Neural progenitor cell (in vitro differentiated cells): Measurements from ENCODE around the gene LRP1B. TPM values are rescaled to one million over a fixed set of nuclear protein-coding genes. Genes with fewer than 3 reads are reported as not detected.

Experiments used
- DNase-seq: peaks from one replicate; pipeline ENCODE4 v3.0.0-alpha.2; 2016; ENCODE audit warnings: low spot score
- H2AFZ ChIP-seq: fragments of 200-600 bp; sonication (generic); replicated peaks from 2 replicates; pipeline ENCODE4 v1.6.1; 2016; ENCODE audit warnings: antibody characterized with exemption
- H3F3A ChIP-seq: fragments of 200-600 bp; sonication (generic); 2 replicates; pipeline ENCODE4 v1.6.1; 2016; ENCODE audit warnings: antibody characterized with exemption, low read depth
- H3K27ac ChIP-seq: fragments of 200-600 bp; sonication (generic); 2 replicates; pipeline ENCODE4 v1.5.1; 2016; ENCODE audit warnings: mild to moderate bottlenecking
- H3K27me3 ChIP-seq: fragments of 200-600 bp; sonication (generic); 2 replicates; pipeline ENCODE4 v1.6.1; 2016; ENCODE audit warnings: mild to moderate bottlenecking, moderate library complexity
- H3K36me3 ChIP-seq: fragments of 200-600 bp; sonication (generic); 2 replicates; pipeline ENCODE4 v1.5.1; 2016
- H3K4me1 ChIP-seq: fragments of 200-600 bp; sonication (generic); 2 replicates; pipeline ENCODE4 v1.6.1; 2016; ENCODE audit warnings: mixed run types
- H3K4me2 ChIP-seq: fragments of 200-600 bp; sonication (generic); 2 replicates; pipeline ENCODE4 v1.6.1; 2016
- H3K4me3 ChIP-seq: fragments of 200-600 bp; sonication (generic); 2 replicates; pipeline ENCODE4 v1.5.1; 2016
- H3K79me2 ChIP-seq: fragments of 200-600 bp; sonication (generic); 2 replicates; pipeline ENCODE4 v1.6.1; 2016; ENCODE audit warnings: low read depth
- H3K9ac ChIP-seq: fragments of 200-600 bp; sonication (generic); 2 replicates; pipeline ENCODE4 v1.6.1; 2016
- H3K9me3 ChIP-seq: fragments of 200-600 bp; sonication (generic); 2 replicates; pipeline ENCODE4 v1.5.1; 2016; ENCODE audit warnings: low read depth
- H4K20me1 ChIP-seq: fragments of 200-600 bp; sonication (generic); 2 replicates; pipeline ENCODE4 v1.6.1; 2016; ENCODE audit warnings: low read depth
- H3K27ac Mint-ChIP-seq: 3 replicates; pipeline ENCODE4 v1.8.0; 2021; ENCODE audit warnings: mixed read lengths
- H3K27me3 Mint-ChIP-seq: 2 replicates; pipeline ENCODE4 v1.8.0; 2022; ENCODE audit warnings: low read depth, mild to moderate bottlenecking, inconsistent platforms, moderate library complexity, mixed read lengths; ENCODE audit not compliant: insufficient read depth
- H3K36me3 Mint-ChIP-seq: 3 replicates; pipeline ENCODE4 v1.8.0; 2021; ENCODE audit warnings: mixed read lengths
- H3K4me1 Mint-ChIP-seq: 3 replicates; pipeline ENCODE4 v1.8.0; 2021; ENCODE audit warnings: mixed read lengths
- H3K4me3 Mint-ChIP-seq: 3 replicates; pipeline ENCODE4 v1.8.0; 2021; ENCODE audit warnings: mild to moderate bottlenecking, moderate library complexity, mixed read lengths
- H3K9me3 Mint-ChIP-seq: 3 replicates; pipeline ENCODE4 v1.8.0; 2020; ENCODE audit warnings: mixed read lengths
- CTCF ChIP-seq: fragments of 200-600 bp; sonication (generic); IDR thresholded peaks from 2 replicates; pipeline ENCODE4 v1.5.1; 2017; ENCODE audit warnings: antibody characterized with exemption, mild to moderate bottlenecking
- EZH2 ChIP-seq: fragments of 200-600 bp; sonication (generic); IDR thresholded peaks from 2 replicates; pipeline ENCODE4 v1.6.1; 2017; ENCODE audit warnings: antibody characterized with exemption, mild to moderate bottlenecking, moderate library complexity
- EZH2phosphoT487 ChIP-seq: fragments of 200-600 bp; sonication (generic); IDR thresholded peaks from 2 replicates; pipeline ENCODE4 v1.6.1; 2017; ENCODE audit warnings: antibody characterized with exemption
- total RNA-seq: library from RNA; depleted of rRNA; stranded (reverse); fragments of >200 nt; gene quantifications from 2 replicates; pipeline ENCODE4 v1.2.3, GENCODE V29; 2015; ENCODE audit warnings: low replicate concordance

The LRP1B gene
- total RNA-seq, 1 donor from 2014 or later: not detected

- TF ChIP-seq CTCF (no peak), EZH2 (no peak), EZH2phosphoT487 (no peak)
- Mint-ChIP-seq H3K4me3 (no peak overlapping the region), H3K27ac (peak overlapping the region; percentile 32), H3K27me3 (peaks cover 5% of the 10 kb centered on the region), H3K4me1 (peaks cover 6% of the 10 kb centered on the region), H3K9me3 (no peaks in the 10 kb centered on the region), H3K36me3 (no peaks in the 10 kb centered on the region)
- Histone ChIP-seq H3K4me3 (no peak overlapping the region), H3K36me3 (no peaks in the 10 kb centered on the region), H3K27ac (no peak overlapping the region), H3K79me2 (no peaks in the 10 kb centered on the region), H2AFZ (no peak overlapping the region), H3K9ac (no peak overlapping the region), H3F3A (no peaks in the 10 kb centered on the region), H3K4me2 (no peak overlapping the region), H3K27me3 (no peaks in the 10 kb centered on the region), H3K4me1 (no peaks in the 10 kb centered on the region), H4K20me1 (no peaks in the 10 kb centered on the region), H3K9me3 (no peaks in the 10 kb centered on the region)
- no peak for DNase-seq
Observed at GRCh38 chr2:140679752-140680151, 1451.1 kb downstream of the LRP1B start.

GRCh38 chr2:140669911-140670310 is 1460.9 kb downstream of the LRP1B start:
- Histone ChIP-seq H3K27me3 (no peaks in the 10 kb centered on the region), H3K36me3 (no peaks in the 10 kb centered on the region), H3K4me2 (no peak overlapping the region), H3K79me2 (no peaks in the 10 kb centered on the region), H4K20me1 (no peaks in the 10 kb centered on the region), H3F3A (no peaks in the 10 kb centered on the region), H2AFZ (no peak overlapping the region), H3K4me3 (no peak overlapping the region), H3K9ac (no peak overlapping the region), H3K9me3 (no peaks in the 10 kb centered on the region), H3K27ac (no peak overlapping the region), H3K4me1 (no peaks in the 10 kb centered on the region)
- H3K36me3 Mint-ChIP-seq: no peaks in the 10 kb centered on the region
- TF ChIP-seq EZH2: no peak
- TF ChIP-seq CTCF: no peak
- no peak for TF ChIP-seq EZH2phosphoT487
- DNase-seq: no peak
- no peaks in the 10 kb centered on the region for H3K9me3 Mint-ChIP-seq
- H3K4me1 Mint-ChIP-seq: no peaks in the 10 kb centered on the region
- H3K27me3 Mint-ChIP-seq: no peaks in the 10 kb centered on the region
- no peak overlapping the region for H3K4me3 Mint-ChIP-seq
- no peak overlapping the region for H3K27ac Mint-ChIP-seq

GRCh38 chr2:140667203-140667602 is 1463.6 kb downstream of the LRP1B start:
- no peaks in the 10 kb centered on the region for H3K27me3 Mint-ChIP-seq
- no peaks in the 10 kb centered on the region for H3K27me3 ChIP-seq

More at GRCh38 chr2:140667203-140667602, 1463.6 kb downstream of the LRP1B start:
- Histone ChIP-seq H2AFZ (peak overlapping the region; percentile 85), H3K79me2 (no peaks in the 10 kb centered on the region), H4K20me1 (no peaks in the 10 kb centered on the region), H3K9ac (no peak overlapping the region), H3K4me1 (no peaks in the 10 kb centered on the region), H3K4me2 (no peak overlapping the region), H3F3A (no peaks in the 10 kb centered on the region), H3K4me3 (no peak overlapping the region), H3K27ac (no peak overlapping the region), H3K36me3 (no peaks in the 10 kb centered on the region), H3K9me3 (no peaks in the 10 kb centered on the region)
- H3K27ac Mint-ChIP-seq: no peak overlapping the region
- H3K9me3 Mint-ChIP-seq: no peaks in the 10 kb centered on the region
- H3K4me3 Mint-ChIP-seq: no peak overlapping the region
- H3K4me1 Mint-ChIP-seq: peaks cover 2% of the 10 kb centered on the region
- TF ChIP-seq EZH2phosphoT487: no peak
- TF ChIP-seq EZH2: no peak
- no peak for TF ChIP-seq CTCF
- H3K36me3 Mint-ChIP-seq: no peaks in the 10 kb centered on the region
- DNase-seq: no peak
